Stomach (tissue), 4 donors: ENCODE results near the gene PSMG1.

Source experiments
- CTCF ChIP-seq, 7 experiments: fragments of 450-650 bp in 4 of 7; fragments of 200-600 bp in 3 of 7; sonication (generic) in 3 of 7; IDR thresholded peaks; one replicate each; pipeline ENCODE4 v1.5.1; 2016 to 2019; ENCODE audit warnings: antibody characterized with exemption in 7 of 7, control low read depth in 2 of 7, mild to moderate bottlenecking in 1 of 7
- POLR2AphosphoS5 ChIP-seq, 3 donors: sonication (generic); formaldehyde crosslinking; IDR thresholded peaks; one replicate each; pipeline ENCODE4 v1.6.1; 2016; ENCODE audit warnings: antibody characterized with exemption in 3 of 3

DNA sequence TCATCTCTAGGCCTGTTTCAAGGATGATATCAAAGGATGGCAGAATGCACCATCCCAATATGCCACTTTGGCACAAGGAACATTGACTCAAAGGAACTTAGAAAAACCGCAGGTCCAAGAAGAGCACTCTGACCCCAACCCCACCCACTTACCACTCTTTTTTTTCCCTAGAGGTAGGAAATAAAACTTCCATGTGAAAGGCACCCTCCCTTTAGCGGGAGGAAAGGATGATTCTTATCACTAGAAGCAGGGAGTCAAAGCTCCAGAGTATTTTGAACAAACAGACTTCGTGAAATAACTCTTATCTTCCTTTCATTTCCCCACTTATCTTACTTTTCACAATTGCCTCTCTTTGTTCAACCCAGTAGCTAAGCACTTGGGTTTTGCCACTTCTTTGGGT lies 22.2 kb downstream of the PSMG1 start:
- TF ChIP-seq CTCF (IDR thresholded peaks at IDR 0.05) (no peak), POLR2AphosphoS5 (IDR thresholded peaks at IDR 0.05) (no peak)
